Coronary artery (tissue), 2 donors: ENCODE results near the gene LPCAT2.

Experiments
- DNase-seq: peaks from one replicate; pipeline ENCODE4 v3.0.0-alpha.2; 2017; ENCODE audit warnings: low spot score
- H3K27ac ChIP-seq, 2 donors: fragments of 200-600 bp; sonication (generic); one replicate each; pipeline ENCODE4 v1.5.1; 2016 to 2019
- H3K4me3 ChIP-seq: fragments of 200-600 bp; sonication (generic); 2 replicates; pipeline ENCODE4 v1.5.1; 2016; ENCODE audit warnings: mild to moderate bottlenecking, moderate library complexity
- TF ChIP-seq, protein P1 (sequence below): fragments of 200-600 bp; sonication (generic); IDR thresholded peaks from one replicate; pipeline ENCODE4 v1.5.1; 2019; ENCODE audit warnings: antibody characterized with exemption

The LPCAT2 gene

DNA sequence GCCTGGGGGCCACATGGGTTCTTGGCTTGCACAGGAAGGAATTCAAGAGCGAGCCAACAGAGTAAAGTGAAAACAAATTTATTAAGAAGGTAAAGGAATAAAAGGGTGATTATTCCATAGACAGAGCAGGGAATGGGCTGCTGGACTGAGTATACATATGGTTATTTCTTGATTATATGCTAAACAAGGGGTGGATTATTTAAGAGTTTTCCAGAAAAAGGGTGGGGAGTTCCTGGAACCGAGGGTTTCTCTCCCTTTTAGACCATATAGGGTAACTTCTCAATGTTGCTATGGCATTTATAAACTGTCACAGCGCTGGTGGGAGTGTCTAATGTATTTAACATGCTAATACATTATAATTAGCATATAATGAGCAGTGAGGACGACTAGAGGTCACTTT is 27.8 kb upstream of the LPCAT2 start:
- DNase-seq: no peak
- peak overlapping the region; percentile 80 to 87 for H3K27ac ChIP-seq
- H3K4me3 ChIP-seq: peak overlapping the region; percentile 78
- TF ChIP-seq, protein P1, sequence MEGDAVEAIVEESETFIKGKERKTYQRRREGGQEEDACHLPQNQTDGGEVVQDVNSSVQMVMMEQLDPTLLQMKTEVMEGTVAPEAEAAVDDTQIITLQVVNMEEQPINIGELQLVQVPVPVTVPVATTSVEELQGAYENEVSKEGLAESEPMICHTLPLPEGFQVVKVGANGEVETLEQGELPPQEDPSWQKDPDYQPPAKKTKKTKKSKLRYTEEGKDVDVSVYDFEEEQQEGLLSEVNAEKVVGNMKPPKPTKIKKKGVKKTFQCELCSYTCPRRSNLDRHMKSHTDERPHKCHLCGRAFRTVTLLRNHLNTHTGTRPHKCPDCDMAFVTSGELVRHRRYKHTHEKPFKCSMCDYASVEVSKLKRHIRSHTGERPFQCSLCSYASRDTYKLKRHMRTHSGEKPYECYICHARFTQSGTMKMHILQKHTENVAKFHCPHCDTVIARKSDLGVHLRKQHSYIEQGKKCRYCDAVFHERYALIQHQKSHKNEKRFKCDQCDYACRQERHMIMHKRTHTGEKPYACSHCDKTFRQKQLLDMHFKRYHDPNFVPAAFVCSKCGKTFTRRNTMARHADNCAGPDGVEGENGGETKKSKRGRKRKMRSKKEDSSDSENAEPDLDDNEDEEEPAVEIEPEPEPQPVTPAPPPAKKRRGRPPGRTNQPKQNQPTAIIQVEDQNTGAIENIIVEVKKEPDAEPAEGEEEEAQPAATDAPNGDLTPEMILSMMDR: no peak

DNA sequence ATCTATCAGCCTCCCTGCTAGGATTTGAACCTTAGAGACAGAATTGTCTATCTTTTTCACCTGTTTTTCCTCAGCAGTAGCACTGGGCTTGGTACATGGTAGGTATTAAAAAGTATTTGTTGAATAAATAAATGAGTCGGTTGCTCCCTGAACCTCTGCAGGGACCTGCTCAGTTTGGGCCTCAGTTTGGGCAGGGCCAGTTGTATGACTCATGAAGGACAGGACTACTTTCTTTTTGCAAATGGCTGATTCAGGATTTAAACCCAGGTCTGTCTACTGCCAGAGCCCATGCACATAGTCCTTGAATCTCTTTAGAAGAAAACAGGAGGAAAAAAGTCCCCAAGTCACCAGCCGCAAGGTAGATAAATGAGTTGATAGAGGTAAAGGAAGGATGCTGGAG is 26.8 kb upstream of the LPCAT2 start:
- Histone ChIP-seq H3K4me3 (peak overlapping the region; percentile 78), H3K27ac (peak overlapping the region in 1 of 2 donors; percentile 87)
- DNase-seq: no peak
- TF ChIP-seq, protein P1: no peak

DNA sequence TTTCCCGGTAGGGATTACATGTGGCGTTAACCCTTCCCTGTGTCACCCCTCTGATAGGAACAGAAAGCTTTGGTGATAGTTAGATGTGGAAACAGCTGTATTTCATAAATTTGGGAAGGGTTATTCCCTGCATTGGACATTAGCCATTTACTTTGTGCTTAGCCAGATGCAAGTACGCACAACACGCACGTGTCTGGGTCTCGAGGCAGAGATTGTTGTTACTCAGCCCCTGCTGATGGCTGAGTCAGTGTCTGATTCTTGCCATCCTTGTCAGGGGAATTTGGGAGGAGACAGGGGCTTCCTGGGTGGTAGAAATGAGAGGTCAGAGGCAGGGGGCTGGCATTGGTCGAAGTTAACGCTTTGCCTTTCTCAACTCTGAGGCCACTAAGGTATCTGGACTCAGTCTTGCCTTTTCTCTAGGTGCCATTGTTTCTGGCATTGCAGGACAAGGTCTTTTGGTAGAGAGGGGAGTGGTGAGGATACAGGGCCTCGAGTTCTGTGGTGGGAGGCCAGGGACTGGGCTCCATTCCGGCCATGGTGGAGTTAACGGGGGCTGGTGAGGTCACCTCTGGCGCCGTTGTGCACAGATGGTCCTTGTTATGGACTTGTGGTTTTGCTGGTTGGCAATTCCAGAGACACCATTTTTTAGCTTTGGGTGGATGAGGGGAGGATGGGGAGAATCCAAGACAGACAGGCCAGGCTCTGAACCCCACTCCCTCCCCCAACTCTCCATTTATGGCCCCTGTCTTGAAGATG is 21.6 kb upstream of the LPCAT2 start:
- DNase-seq: no peak
- TF ChIP-seq, protein P1: no peak
- Histone ChIP-seq H3K4me3 (no peak overlapping the region), H3K27ac (peak overlapping the region; percentile 52 to 73)

DNA sequence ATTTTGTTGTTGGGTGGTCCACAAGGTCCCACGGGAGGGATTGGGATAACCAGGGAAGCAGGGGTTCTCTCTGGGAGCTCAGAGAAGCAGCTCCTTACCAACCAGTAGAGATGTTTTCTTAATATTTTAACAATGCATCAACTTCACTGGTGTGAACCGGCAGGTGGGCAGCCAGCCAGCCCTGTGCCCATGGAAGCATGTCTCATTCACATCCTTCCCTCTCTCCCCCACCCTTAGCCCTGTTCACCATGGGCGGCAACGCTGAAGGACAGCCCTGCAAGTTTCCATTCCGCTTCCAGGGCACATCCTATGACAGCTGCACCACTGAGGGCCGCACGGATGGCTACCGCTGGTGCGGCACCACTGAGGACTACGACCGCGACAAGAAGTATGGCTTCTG is 20.6 kb upstream of the LPCAT2 start:
- TF ChIP-seq, protein P1: no peak
- Histone ChIP-seq H3K4me3 (no peak overlapping the region), H3K27ac (peak overlapping the region in 1 of 2 donors; percentile 73)
- DNase-seq: peak; percentile 53

DNA sequence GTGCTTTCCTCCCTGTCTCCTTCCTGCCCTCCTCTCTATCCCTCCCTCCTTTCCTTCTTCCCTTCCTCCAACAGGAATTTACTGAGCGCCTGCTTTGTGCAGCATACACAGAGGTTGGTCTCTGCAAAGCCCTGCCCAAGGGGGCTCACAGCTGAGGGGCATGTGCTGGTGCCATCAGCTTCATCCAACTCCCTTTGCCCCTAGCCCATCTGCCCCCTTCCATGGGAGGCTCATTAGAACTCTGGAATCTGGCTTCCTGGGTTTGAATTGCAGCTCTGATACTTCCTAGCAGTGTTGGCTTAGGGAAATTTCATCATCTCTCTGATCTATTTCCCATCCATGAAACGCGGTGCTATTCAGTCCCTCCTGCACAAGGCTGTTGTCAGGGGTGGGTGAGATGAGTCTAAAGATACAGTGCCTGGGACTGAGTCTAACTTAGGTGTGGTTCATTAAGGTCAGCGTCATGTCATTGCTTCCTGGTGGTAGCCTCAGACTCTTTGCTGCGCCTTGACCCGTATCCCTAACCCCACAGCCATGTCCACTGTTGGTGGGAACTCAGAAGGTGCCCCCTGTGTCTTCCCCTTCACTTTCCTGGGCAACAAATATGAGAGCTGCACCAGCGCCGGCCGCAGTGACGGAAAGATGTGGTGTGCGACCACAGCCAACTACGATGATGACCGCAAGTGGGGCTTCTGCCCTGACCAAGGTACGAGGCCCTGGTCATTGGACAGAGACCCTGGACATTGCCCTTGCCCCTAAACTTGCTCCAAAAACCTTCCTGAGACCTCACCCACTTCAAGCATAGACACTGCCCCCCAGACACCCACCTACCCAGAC is 19.5 kb upstream of the LPCAT2 start:
- peak; percentile 66 for DNase-seq
- TF ChIP-seq, protein P1: no peak
- Histone ChIP-seq H3K27ac (peak overlapping the region in 1 of 2 donors; percentile 73), H3K4me3 (no peak overlapping the region)

DNA sequence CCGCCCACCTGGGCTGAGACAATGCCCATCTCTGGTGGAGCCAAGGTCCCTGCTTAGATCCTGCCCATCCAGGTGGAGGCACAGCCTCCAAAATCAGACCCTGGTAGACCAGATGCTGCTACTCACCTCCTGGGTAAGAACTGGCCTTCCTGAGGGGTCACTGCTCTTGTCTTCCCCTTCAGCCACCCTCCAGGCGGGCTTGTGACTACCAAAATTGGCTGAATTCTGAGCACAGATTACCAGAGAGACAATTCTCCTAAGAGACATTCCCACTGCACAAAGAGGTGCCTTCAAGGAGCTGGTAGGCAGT is 19.0 kb upstream of the LPCAT2 start:
- Histone ChIP-seq H3K27ac (peak overlapping the region in 1 of 2 donors; percentile 41), H3K4me3 (no peak overlapping the region)
- peak; percentile 69 for DNase-seq
- TF ChIP-seq, protein P1: no peak

DNA sequence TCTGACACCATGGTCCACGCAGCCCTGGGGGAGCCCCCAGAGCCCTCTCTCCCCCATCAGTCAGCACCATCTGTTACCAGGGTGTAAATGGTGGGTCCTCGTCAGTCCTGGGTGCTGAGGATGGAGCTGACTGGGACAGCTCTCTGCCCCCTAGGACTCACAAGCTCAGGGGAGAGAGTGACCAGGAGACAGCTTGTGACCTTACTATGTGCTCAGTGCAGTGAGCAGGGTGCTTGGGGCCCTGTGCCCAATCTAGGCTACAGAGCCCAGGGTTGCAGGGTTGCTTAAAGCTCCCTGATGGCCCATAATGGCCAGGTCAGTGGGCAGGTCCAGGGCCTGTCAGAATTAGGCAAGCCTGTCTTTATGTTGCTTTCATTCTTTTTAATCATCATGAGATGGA is 18.6 kb upstream of the LPCAT2 start:
- Histone ChIP-seq H3K4me3 (no peak overlapping the region), H3K27ac (peak overlapping the region in 1 of 2 donors; percentile 41)
- DNase-seq: peak; percentile 66
- TF ChIP-seq, protein P1: no peak
